OCI-LY7 (cell line): ENCODE data around the gene WNT3A. TPM values are rescaled to one million over a fixed set of nuclear protein-coding genes. Genes with fewer than 3 reads are reported as not detected.
A peak's percentile ranks its signal among the peaks of the same experiment; 100 is the strongest.
"Not testable (repeated sequence)": the region's sequence is repeated elsewhere in the genome, so short reads cannot be mapped to it uniquely, and the experiment has no call there.

Experiments used
- BruUV-seq: library from RNA; stranded (reverse); fragments of 400-500 nt; replicated peaks from 2 replicates; lab custom pipeline; 2021; lab: Mats Ljungman, UMichigan
- CTCF ChIA-PET: fragments of 300-600 bp; sonication (Branson Sonifier 250); formaldehyde crosslinking; loops from one replicate; lab custom pipeline; 2022; ENCODE audit warnings: antibody characterized with exemption; ENCODE audit not compliant: unreplicated experiment; lab: Charles Lee
- POLR2A ChIA-PET: fragments of 300-600 bp; sonication (Branson Sonifier 250); formaldehyde crosslinking; loops from one replicate; lab custom pipeline; 2022; ENCODE audit warnings: antibody characterized with exemption; lab: Charles Lee
- DNase-seq: peaks from one replicate; pipeline ENCODE4 v3.0.0-alpha.2; 2015; ENCODE audit warnings: low spot score
- H2AFZ ChIP-seq: fragments of 200-600 bp; sonication (generic), shearing (Covaris generic); 2 replicates; pipeline ENCODE4 v1.6.1; 2014; ENCODE audit warnings: mild to moderate bottlenecking, antibody characterized with exemption, low read length, moderate library complexity
- H3K27ac ChIP-seq: fragments of 200-600 bp; sonication (generic); 2 replicates; pipeline ENCODE4 v1.5.1; 2014; ENCODE audit warnings: mixed run types, low read depth, mild to moderate bottlenecking, moderate library complexity, low read length, inconsistent platforms; ENCODE audit not compliant: poor library complexity, severe bottlenecking
- H3K36me3 ChIP-seq: fragments of 200-600 bp; sonication (generic); 2 replicates; pipeline ENCODE4 v1.6.1; 2014; ENCODE audit warnings: mild to moderate bottlenecking, antibody characterized with exemption, low read length, moderate library complexity, mixed read lengths; ENCODE audit not compliant: insufficient read depth
- H3K4me1 ChIP-seq: fragments of 200-600 bp; sonication (generic); 2 replicates; pipeline ENCODE4 v1.5.1; 2014; ENCODE audit warnings: mild to moderate bottlenecking, low read length; ENCODE audit not compliant: insufficient read depth, poor library complexity, severe bottlenecking
- H3K4me2 ChIP-seq: fragments of 200-600 bp; sonication (generic); 2 replicates; pipeline ENCODE4 v1.6.1; 2014; ENCODE audit warnings: mild to moderate bottlenecking, low read length
- H3K4me3 ChIP-seq: fragments of 200-600 bp; sonication (generic); 2 replicates; pipeline ENCODE4 v1.5.1; 2014; ENCODE audit warnings: mild to moderate bottlenecking, low read depth, low read length; ENCODE audit not compliant: poor library complexity, severe bottlenecking
- H3K79me2 ChIP-seq: fragments of 200-600 bp; sonication (generic); 2 replicates; pipeline ENCODE4 v1.6.1; 2016; ENCODE audit warnings: low read depth, mild to moderate bottlenecking, low read length, moderate library complexity, mixed read lengths; ENCODE audit not compliant: insufficient read depth
- H3K9me2 ChIP-seq: fragments of 200-600 bp; sonication (generic); 2 replicates; pipeline ENCODE4 v1.6.1; 2016; ENCODE audit warnings: mild to moderate bottlenecking, low read length, mixed read lengths; ENCODE audit not compliant: insufficient read depth
- H3K9me3 ChIP-seq: fragments of 200-600 bp; sonication (generic); 2 replicates; pipeline ENCODE4 v1.6.1; 2014; ENCODE audit warnings: mild to moderate bottlenecking, mixed run types, low read length, mixed read lengths
- H4K20me1 ChIP-seq: fragments of 200-600 bp; sonication (generic); 2 replicates; pipeline ENCODE4 v1.6.1; 2014; ENCODE audit warnings: mild to moderate bottlenecking, antibody characterized with exemption, low read length, moderate library complexity, mixed read lengths; ENCODE audit not compliant: insufficient read depth
- CTCF ChIP-seq: fragments of 200-600 bp; sonication (generic); conservative IDR thresholded peaks from 2 replicates; pipeline ENCODE4 v1.5.1; 2014; ENCODE audit warnings: mild to moderate bottlenecking, antibody characterized with exemption, low read length, moderate library complexity, mixed read lengths
- EZH2phosphoT487 ChIP-seq: fragments of 200-600 bp; sonication (generic); IDR thresholded peaks from 2 replicates; pipeline ENCODE4 v1.6.1; 2018; ENCODE audit warnings: low read depth, borderline replicate concordance, mild to moderate bottlenecking, mixed run types, antibody characterized with exemption, low read length, moderate library complexity, mixed read lengths
- intact Hi-C: fragments of 100-400 bp; cut with micrococcal nuclease; formaldehyde crosslinking; loops from one replicate; pipeline ENCODE4 v1.10.0; 2022; ENCODE audit not compliant: unreplicated experiment
- total RNA-seq, 2 experiments: library from RNA; depleted of rRNA in 1 of 2; stranded (reverse); fragments of >200 nt in 1 of 2; shearing (Covaris generic) in 1 of 2; gene quantifications; 2 replicates each; pipeline ENCODE4 v1.2.3, GENCODE V29; 2014 to 2022

The WNT3A gene
- total RNA-seq, 2 experiments from 2014 or later: not detected

- Histone ChIP-seq H4K20me1 (no peaks in the 10 kb centered on the region), H3K36me3 (no peaks in the 10 kb centered on the region), H3K9me3 (no peaks in the 10 kb centered on the region), H2AFZ (no peak overlapping the region), H3K9me2 (no peaks in the 10 kb centered on the region), H3K4me1 (no peaks in the 10 kb centered on the region), H3K27ac (no peak overlapping the region), H3K79me2 (no peaks in the 10 kb centered on the region), H3K4me2 (no peak overlapping the region), H3K4me3 (no peak overlapping the region)
- ChIA-PET CTCF (no interaction called here), POLR2A (no interaction called here)
- TF ChIP-seq EZH2phosphoT487 (no peak), CTCF (no peak)
- no TSS peak for BruUV-seq
- no peak for DNase-seq
- intact Hi-C loops: loop anchor here (5.0 kb wide), 1 partner anchor 477 kb away; no protein-coding TSS in a partner anchor
These were observed 47.4 kb upstream of the WNT3A start for GRCh38 chr1:227959325-227959860.

- BruUV-seq: no TSS peak
- peak; percentile 10 for DNase-seq
- Histone ChIP-seq H2AFZ (no peak overlapping the region), H3K27ac (no peak overlapping the region), H3K9me3 (no peaks in the 10 kb centered on the region), H3K4me2 (no peak overlapping the region), H3K4me3 (no peak overlapping the region), H3K79me2 (no peaks in the 10 kb centered on the region), H3K4me1 (no peaks in the 10 kb centered on the region), H3K36me3 (no peaks in the 10 kb centered on the region), H3K9me2 (no peaks in the 10 kb centered on the region), H4K20me1 (no peaks in the 10 kb centered on the region)
- no peak for TF ChIP-seq EZH2phosphoT487
- no peak for TF ChIP-seq CTCF
- CTCF ChIA-PET: no interaction called here
- intact Hi-C loops: no loop called here
- POLR2A ChIA-PET: no interaction called here
These were observed 44.9 kb upstream of the WNT3A start for GRCh38 chr1:227961651-227962466.

- H3K9me2 ChIP-seq, POLR2A ChIA-PET, H4K20me1 ChIP-seq, CTCF ChIA-PET, BruUV-seq, H3K9me3 ChIP-seq, intact Hi-C loops, H3K27ac ChIP-seq, H3K4me1 ChIP-seq, H3K4me3 ChIP-seq, H3K79me2 ChIP-seq, H3K4me2 ChIP-seq, H2AFZ ChIP-seq, H3K36me3 ChIP-seq, DNase-seq: not testable (repeated sequence)
These were observed 40.1 kb upstream of the WNT3A start for GRCh38 chr1:227966733-227967132.
